Hematopoietic multipotent progenitor cell treated with erythropoietin and hydrocortisone succinate and interleukin-3 and kit ligand, for 6 days (in vitro differentiated cells): ENCODE data around the gene EPS8L3.
A peak's percentile ranks its signal among the peaks of the same experiment; 100 is the strongest.

Source experiments
- DNase-seq: peaks from one replicate; pipeline ENCODE4 v3.0.0-alpha.2; 2015

EPS8L3 gene

DNA sequence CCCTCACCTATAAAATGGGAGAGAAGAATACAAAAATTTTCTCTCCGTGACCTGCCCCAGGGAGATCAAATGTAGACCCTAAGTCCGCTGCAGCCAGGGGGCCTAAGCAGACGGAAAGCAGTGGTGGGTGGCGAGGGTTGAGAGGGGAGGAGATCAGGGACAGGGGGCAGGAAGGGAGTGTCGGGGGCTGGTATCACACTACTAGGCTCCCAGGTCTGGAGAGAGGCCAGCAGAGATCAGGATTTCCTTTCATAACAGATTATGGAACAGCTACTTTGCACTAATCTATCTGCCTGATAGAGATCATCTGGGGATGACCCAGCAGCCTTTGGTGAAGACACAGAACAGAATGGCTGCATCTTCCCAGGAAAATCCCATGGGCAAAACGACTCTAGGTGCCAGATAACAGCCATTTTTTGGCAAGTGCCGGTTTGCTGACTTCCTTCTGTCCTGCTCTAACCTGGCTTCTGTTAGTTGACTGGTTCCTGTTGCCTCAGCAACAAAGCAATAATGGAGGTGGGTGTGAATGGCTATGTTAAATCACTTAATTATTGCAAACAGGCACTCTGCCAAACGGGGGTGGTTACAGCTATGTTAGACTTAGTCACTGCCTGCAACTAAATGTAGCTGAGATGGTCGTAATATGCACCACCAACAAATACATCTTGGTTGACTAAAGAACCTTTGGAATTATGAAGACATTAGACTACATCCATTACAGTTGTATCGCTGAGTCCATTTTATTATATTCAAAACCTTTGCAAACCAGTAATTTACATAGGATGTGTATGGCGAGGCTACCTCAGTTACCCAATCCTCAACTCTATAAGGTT is 30.0 kb upstream of the EPS8L3 start:
- peak; percentile 95 for DNase-seq

DNA sequence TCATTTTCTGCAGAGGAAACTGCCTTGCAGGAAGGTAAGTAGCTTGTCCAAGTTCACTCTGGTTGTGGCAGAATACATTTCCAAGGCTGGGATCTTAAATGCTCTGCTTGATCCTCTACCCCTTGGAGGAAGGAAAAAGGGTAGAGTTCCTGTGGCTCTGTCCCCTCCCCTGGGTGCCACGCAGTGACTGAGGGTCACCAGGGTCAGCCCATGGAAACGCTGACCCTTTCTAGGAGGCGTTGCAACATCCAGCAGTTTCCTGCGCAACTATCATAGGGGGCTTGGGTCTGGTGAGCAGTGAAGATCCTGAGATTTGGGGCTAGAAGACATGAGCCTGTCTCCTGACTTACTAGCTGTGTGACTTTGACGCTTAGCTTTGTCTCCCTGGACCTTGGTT is 29.4 kb upstream of the EPS8L3 start:
- no peak for DNase-seq

DNA sequence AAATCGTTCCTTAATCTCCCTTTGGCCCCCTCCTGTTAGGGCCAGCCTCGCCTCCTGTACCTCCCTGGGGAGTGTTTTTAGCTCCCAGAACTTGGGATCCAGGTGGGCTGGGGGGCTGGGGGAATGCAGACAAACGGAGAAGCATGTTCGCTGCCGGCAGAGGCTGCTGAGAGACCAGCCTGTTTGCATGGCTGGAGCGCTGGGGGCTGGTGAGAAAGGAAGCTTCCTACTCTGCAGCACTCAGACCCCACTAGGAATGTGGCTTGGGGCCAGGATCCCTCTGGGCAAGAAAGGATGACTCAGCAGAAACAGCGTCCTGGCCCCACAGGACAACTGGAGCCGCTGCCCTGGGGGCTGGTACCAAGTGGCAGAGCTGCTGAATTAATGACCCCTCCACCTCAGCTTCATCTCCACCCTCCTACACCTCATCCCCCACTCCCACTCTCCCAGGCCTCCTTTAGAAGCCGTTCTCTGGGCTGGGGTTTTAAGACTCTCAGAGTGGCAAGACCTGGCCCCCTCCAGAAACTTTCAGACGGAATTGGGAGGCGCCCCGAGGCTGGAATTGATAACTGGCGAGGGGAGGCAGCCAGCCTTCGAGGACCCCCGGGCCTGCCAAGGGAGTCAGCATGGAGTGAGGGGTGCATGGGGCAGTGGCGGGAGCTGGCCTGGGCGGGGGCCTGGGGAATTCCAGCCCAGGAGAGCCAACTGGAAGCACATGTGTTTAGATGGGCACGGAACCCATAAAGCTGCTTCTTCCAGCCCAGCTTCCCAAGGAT is 28.5 kb upstream of the EPS8L3 start:
- DNase-seq, result peak; percentile 90

DNA sequence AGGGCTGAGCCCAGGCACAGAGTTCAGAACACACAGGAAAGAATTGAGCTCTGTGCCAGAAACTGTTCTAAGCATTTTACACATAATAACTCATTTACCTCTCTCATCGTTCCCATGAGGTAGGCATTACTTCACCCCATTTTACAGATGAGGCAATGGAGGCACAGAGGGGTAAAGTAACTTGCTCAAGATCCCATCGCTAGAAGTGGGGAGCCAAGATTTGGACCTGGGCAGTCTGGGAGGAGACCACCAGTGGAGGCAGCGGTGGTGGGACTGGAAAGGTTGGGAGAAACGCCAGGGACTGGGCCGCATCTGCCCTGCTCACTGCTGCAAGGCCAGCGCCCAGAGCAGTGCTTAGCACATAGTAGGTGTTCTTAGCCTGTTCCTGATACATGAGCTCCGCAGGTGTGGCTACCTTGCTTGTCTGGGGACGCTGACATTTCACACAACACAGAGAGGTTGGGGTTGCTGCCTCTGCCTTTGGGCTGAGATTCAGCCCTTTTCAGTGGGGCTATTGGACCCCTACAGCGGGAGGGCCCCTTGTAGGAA is 27.8 kb upstream of the EPS8L3 start:
- DNase-seq, result no peak

DNA sequence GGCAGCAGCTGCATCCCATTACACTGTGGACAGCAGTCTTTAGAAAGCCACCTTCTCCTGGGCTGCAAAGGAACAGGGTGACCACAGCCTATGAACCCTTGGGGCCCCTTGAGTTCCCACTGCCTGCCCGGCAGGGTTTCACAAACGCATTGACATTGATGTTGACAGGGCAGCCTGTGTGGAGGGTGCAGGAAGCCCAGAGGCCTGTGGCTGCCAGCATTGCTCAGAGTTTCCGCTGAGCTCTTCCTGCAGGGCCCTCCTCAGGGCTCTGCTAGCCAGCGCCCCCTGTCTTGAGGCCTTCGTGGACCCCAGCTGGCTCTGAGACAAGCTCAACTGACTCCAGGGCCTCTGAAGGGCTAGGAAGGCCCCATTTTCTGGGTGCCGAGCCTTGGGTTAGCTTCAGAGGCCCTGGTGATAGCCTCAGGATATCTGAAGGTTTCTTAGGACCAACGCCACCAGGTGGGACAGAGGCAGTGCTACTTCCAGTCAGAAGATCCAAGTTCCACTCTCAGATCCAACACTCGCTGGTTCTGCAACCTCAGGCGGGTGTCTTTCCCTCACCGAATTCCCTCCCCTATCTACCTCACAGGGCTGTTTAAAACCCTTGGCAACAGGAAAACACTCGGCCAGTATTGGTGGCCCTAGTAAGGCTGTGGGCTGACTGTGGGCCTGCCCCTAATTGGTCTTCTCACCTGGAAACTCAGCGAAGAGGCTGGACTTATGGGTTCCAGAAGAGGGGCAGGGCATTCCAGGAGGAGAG is 27.2 kb upstream of the EPS8L3 start:
- peak; percentile 95 for DNase-seq

DNA sequence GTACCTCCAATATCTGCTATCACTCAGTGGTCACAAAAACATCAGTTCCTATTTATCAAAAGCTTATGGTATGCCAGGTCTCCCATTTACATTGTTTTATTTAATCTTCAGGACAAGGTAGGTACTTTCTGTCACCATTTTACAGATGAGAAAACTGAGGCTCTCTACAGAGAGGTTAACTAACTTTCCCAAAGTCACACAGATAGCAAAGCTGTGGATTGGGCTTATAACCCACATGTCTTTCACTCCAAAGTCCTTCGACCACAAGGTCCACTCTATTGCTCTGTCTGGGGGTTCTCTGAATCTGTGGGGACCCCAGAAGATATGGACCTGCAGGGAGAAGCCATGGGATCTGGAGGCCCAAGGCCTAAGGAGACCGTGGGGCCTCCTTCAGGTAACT is 26.6 kb upstream of the EPS8L3 start:
- no peak for DNase-seq

DNA sequence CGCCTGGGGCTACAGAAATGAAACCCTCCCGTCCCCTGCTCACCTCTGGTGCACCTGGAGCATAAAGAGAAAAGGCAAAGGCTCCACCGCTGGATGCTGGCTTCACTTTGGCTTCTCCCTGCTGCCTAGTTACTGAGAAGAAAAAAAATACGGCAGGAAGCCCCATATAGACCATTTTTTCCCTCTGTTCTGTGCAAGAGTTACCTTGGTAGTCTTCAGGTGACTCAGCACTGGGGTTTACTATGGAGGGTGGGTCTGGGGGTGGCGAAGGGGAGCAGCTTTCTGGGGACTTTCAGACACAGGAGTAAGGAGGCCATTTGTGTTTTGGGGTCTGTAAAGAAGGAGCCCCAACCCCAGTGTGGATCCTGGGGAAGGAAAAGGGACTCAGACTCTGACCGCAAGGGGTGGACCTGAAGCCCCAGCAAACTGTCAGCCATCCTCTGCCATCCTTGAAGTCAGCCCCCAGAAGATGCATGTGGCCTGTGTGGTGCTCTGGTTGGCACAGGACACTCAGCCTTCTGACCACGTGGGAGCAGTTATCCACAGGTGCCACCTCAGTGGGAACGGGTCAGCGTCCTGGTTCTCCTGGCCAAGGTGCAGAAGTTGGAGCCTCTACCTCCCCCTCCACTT is 25.9 kb upstream of the EPS8L3 start:
- no peak for DNase-seq

DNA sequence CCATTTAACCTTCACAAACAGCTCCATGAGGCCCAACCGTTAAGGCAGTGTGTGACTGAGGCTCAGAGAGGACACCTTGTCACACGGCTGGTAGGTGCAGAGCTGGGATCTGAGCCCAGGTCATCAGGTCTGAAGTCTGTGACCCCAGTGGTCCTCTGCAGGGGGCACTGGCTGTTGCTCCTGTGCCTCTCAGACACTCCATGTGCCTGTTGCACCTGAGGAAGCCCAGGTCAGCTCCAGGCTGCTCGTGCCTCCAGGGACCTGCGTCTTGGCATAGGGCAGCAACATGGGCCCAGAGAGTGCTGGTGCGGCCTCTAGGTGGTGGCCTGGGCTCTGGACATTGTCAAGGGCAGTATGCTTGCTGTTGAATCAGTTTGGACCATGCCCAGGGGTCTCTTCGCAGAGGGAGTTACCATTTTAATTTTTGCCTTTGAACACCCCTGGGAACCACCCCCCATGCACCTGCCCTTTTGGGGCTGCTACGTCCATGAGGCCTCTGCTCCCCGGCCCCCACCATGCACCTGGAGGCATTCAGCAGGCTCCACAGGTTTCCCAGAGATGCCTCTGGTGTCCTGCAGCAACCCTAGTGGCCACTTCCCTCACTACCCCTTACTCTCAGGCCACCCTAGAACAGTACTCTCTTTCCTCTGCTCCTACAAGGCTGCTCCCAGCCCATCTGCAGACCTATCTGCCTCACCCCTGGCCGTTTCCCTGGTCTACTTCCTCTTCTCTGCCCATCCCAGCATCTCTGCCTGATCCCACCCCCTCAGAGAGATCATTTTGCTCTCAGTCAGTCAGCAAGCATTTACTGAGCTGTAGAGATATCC is 25.2 kb upstream of the EPS8L3 start:
- DNase-seq, result peak; percentile 84

DNA sequence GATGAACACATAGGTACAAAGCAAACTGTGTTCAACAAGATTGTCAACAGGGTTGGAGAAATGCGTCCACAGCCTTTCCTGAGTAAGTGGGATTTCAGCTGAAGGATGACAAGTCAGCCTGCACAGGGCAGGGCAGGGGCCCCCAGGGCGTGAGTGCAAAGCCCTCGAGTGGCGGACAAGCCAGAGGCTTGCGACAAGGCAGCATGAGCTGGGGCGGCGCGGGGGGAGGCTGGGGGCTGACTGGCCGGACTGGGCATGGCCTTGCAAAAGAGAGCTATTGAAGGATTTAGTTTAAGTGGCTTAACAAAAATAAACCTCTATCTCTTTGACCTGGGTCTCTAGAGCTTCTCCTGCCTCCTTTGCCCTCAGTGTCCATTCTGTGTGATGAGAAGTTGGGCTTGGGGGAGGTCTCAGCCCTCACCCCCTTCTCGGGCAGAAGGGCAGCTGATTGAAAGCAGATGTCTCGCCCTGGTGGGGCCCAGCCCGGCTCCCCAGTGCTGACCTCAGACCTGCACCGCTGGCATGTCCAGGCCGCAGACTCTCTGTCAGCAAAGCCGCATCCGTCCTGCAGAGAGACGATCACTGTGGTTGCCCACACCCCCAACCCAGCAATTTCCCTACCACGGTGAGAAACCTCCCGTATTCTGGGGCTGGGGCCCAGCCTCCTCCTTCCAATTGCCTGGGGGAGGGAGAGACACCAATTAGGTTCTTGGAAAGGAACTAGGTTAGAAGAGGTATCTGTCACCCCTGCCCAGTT is 24.3 kb upstream of the EPS8L3 start:
- DNase-seq, result no peak

DNA sequence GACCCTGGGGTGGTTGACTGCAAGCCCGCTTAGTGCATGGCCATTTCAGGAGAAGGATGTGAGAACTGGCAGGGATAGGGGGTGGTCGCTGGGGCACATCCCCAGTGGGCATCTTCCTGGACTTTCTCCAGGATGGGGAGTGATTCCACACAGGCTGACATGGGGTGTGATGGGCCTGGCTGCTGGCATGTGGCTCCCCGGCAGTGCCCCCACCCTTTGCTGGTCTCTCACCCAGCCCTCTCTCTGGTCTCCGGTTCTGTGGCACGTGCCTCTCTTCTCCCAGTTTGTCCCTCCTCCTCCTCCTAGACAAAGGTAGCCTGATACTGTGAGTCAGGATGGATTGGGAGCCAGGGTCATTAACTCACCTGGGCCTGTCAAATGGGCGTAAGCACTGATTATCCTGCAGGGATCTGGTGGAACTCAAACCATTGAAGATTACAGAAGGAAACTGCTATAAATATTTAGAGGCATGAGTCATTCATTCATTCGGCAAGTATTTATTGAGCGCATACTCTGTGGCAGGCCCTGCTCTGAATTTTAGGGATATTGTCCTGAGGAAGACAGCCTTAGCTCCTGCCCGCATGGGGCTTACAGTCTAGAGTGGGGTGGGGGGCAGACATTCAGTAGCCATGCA is 23.6 kb upstream of the EPS8L3 start:
- no peak for DNase-seq

DNA sequence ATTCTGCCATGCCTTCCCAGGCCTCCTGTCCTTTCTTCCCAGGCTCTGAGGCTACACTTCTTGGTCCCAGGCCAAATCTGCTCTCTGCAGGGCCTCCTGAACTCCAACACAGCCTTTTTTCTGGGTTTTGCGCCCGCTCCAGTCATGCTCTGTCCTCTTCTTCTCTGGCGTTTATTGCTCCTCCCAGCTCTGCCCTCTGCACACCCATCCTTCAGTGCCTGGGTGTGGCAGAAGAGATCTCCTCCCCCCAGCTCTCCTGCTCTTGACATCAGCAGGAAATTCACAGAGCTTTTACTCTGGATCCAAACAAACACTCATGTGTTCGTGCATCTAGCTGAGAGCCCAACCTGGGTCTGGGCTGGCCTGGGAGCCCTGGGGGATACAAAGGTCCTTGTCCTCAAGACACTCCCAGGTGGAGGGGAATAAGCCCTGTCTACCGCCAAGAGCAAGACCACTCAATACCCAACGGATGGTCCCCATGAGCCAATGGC is 22.9 kb upstream of the EPS8L3 start:
- DNase-seq, result peak; percentile 91

DNA sequence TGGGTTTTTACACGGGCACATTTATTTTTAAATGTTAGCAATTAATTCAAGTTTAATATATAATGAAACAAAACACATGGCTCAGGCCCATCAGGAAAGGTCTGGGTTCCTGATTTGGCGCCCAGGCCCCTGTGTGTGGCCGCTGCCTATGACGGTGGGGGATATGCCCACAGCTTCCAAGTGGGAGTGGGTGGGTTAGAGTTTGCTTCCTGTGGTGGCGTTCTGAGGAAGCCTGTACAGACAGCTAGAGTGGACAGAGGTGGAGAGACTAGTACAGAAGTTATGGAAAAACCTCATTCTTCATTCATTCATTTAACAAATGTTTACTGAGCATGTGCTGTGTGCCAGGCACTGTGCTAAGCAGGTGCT is 22.4 kb upstream of the EPS8L3 start:
- DNase-seq, result no peak

DNA sequence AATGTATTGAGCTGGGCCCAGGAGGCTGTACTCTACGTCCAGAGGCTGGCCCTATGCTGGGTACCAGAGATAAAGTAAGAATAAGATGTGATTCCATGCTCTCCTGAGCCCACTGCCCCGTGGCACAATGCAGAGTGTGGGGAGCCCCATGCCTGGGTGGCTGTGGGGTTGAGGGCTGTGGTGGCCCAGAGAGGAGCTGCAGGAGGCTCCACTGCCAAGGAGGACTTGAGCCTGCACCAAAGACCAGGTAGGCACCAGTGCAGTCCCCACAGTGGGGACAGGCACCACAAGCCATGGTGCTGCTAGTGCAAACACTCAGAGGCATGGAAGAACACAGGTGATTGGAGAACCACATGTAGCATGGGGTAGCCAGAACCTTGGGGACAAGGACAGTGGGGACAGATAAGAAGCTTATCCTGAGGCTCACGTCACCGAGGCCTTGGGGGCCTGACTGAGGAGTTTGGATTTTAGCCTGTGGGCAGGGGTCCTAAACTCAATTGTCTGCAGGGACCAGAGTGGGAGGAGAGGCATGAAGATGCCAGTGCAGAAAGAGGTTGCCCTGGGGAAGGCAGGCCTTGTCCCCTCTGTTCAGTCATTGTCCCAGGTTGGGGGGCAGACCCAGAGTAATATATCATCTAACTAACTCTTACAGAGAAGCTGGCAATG is 21.9 kb upstream of the EPS8L3 start:
- peak; percentile 39 for DNase-seq

DNA sequence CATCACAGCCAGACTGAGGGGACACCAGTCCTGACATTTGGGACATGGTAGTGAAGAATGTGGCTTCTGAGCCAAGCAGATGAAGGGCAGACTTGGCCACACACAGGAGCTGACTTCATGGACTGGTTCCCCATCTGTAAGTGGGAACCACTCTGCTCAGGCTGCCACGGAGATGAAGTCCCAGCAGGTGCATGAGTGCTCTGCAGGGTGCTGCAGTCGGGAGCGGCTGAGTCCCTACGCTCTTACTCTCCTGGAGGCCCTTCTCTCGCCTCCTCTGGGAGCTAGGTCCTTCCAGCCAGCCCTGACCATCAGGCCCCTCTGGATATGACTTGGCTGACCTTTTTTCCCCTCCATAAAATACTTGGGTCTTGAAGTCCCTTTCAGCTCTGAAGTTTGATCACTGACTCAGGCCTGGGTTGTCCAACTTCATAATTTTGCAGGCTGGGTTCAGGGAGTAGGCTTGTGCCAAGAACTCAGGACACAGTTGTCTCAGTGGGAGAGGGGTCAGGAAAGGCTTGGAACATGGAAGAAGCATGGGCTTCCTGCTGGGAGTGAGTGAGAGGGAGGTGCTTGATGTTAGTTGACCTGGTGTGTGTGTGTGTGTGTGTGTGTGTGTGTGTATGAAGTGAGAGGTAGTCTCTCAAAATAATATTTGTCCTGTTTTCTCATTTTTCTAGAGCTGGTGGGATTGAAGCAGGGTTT is 21.0 kb upstream of the EPS8L3 start:
- no peak for DNase-seq

DNA sequence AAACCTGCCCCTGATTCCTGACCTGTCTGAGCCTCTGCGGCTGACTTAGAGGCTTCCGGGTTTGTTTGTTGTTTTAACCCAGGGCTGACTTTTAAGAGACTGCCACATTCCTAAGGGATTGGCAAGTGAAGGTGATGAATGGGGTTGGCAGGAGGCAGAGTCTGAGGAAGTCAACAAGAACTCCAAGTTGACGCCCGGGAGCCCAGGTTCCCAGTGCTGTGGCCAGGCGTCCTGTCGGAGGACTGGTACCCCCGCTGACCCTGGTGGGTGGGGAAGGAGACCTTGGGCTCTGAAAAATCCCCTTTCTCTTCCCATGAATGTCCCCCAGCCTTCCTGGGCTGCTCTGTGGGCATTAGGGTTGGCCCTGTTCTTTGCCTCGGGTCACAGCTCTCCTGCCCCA is 19.7 kb upstream of the EPS8L3 start:
- no peak for DNase-seq

DNA sequence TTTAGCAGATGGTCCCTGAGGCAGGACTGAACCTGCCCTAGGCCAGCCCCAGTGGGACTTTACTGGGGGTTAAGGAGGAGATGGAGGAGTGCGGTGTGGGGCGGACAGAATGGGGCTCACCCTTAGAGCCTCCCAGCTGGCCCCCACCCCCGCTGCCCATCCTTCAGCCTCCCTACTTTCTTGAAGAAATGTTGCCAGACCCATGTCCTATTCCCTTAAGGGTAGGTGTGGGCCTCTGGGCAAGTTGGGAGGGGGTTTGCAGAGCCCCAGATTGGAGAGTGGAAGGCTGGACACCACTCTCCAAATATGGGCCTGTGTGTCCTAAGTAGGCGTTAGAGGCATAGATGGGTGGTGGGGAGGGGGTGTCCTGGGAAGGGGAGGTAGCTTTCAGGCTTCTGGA is 19.2 kb upstream of the EPS8L3 start:
- no peak for DNase-seq

DNA sequence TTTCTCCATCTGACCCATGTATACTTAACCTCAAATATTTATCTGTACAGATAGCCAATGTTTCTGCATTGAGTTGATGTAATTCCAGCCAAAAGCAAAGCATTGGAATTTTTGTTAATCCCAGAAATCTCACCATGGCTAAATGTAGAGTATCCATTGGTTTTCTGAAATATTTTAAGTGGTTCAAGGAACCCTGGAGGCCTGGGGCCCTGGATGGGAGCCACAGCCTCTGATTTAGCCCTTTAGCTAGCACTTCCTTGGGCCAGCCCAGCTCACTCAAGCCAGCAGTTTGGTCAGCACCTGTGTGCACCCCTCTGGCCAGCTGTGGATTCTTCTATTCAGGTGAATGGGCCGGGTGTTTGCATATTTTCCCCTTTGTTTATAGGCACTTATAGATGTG is 18.8 kb upstream of the EPS8L3 start:
- DNase-seq, result no peak

DNA sequence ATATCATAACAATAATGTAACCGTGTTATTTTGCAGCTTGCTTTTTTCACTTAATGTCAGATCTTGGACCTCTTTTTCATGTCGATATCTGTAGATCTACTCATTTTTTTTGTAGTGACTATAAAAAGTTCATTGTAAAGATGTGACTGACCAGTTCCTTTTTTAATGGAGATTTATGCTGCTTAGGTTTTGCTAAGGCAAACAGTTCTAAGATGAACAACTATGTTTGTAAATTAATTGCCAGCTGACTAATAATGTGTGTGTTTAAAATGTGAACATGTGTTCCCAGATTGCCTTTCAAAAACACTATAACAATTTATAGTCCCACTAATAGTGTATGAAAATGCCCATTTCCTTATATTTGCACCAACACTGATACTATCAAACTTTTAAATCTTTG is 18.1 kb upstream of the EPS8L3 start:
- DNase-seq, result no peak

DNA sequence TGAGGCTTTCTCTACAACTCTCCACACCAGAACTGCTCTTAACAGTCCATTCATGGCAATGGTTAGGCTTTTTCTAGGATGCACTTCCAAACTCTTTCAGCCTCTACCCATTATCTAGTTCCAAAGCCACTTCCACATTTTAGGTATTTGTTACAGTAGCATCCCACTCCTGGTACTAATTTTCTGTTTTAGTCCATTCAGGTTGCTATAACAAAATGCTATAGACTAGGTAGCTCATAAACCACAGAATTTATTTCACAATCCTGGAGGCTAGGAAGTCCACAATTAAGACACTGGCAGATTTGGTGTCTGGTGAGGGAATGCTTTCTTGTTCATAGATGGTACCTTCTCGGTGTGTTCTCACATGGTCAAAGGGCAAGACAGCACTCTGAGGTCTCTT is 17.3 kb upstream of the EPS8L3 start:
- DNase-seq, result no peak
